Measurements from ENCODE around the gene LRRC66. TPM values are rescaled to one million over a fixed set of nuclear protein-coding genes. Genes with fewer than 3 reads are reported as not detected.

LRRC66 gene
- total and polyA plus RNA-seq, 8 donors: 0.17 to 0.43 (median 0.37) TPM

GRCh38 chr4:52057196-52057595 lies 37.0 kb upstream of the LRRC66 start:
- Histone ChIP-seq H3K27ac (no peak overlapping the region), H3K4me1 (peaks cover 7 to 15% of the 10 kb centered on the region in 2 donors), H3K4me3 (no peak overlapping the region), H3K36me3 (no peaks in the 10 kb centered on the region), H3K9me3 (no peaks in the 10 kb centered on the region), H3K27me3 (peaks cover 5 to 22% of the 10 kb centered on the region in 2 donors)
- no peak for TF ChIP-seq CTCF (IDR thresholded peaks at IDR 0.05)
- ATAC-seq (no peak), DNase-seq (no peak)
- intact Hi-C loops (cut with DNase I): no loop called here

GRCh38 chr4:52054254-52054653 lies 34.1 kb upstream of the LRRC66 start:
- peaks cover 11 to 51% of the 10 kb centered on the region in 2 donors for H3K27me3 ChIP-seq
- no peak overlapping the region for H3K27ac ChIP-seq
- H3K4me3 ChIP-seq: no peak overlapping the region
- H3K4me1 ChIP-seq: peaks cover 7 to 23% of the 10 kb centered on the region in 2 donors
- ATAC-seq: no peak
- intact Hi-C loops (cut with DNase I): no loop called here
- H3K9me3 ChIP-seq: no peaks in the 10 kb centered on the region
- no peak for DNase-seq
- no peak for TF ChIP-seq CTCF (IDR thresholded peaks at IDR 0.05)
- H3K36me3 ChIP-seq: no peaks in the 10 kb centered on the region

DNA sequence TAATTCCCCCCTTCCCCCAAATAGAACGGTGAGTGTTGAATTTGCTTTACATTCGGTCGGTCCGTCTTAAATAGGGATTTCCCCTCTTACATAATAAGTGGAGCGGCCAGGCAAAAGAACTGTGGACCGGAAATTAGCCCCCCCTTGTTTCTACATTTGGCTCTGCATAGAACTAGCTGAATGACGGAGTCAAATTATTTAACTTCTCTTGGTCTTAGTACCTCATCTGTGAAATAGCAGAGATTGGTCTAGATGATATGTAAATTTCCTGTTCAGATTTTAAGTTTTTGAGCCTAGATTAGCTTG lies 32.3 kb upstream of the LRRC66 start:
- ATAC-seq (peak; percentile 35), DNase-seq (peak in 1 of 4 donors; percentile 12)
- Histone ChIP-seq H3K36me3 (no peaks in the 10 kb centered on the region), H3K27me3 (peaks cover 16 to 68% of the 10 kb centered on the region in 2 donors), H3K4me3 (peak overlapping the region; percentile 39 to 53), H3K4me1 (peaks cover 0 to 16% of the 10 kb centered on the region in 2 donors), H3K9me3 (no peaks in the 10 kb centered on the region), H3K27ac (no peak overlapping the region)
- intact Hi-C loops (cut with DNase I): no loop called here
- TF ChIP-seq CTCF (IDR thresholded peaks at IDR 0.05): no peak

DNA sequence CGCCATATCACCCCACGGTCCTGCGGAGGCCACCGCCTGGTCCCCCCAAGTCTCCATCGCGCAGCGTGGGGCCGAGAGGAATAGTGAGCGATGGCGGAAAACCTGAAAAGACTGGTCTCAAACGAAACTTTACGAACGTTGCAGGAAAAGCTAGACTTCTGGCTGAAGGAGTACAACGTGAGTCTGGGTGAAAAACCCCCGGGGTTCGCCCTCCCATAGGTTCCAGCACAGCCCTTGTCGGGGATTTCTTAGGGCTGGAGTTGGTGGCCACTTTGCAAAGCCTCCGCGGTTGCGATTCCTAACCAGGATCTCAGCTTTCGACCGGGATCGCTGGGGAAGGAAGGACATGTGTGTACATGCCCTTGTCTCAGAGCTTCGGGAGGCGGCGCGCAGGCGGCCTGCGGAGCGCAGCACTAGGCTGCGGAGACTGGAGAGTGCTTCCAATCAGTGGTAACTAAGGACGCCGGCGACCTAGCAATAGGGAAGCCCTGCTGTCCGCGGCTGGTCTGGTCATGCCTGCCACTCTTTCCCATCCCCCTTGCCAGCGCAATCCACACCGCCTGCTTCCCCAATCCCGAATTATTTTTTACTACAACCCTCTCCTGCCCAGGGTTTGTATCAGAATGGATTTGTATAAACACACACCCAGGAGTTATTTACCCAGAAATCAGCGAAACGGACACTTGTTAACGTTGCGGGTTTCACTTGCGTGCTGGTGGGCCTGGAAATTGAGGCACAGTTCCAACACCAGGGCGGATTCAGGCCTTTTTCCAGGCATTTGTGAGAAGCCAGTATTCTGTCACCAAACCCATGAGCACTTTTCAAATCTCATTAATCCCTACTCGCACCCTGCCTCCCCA lies 31.7 kb upstream of the LRRC66 start:
- no peak for TF ChIP-seq CTCF (IDR thresholded peaks at IDR 0.05)
- peak overlapping the region; percentile 39 to 53 for H3K4me3 ChIP-seq
- H3K4me1 ChIP-seq: peaks cover 0 to 16% of the 10 kb centered on the region in 2 donors
- H3K36me3 ChIP-seq: no peaks in the 10 kb centered on the region
- peaks cover 16 to 74% of the 10 kb centered on the region in 2 donors for H3K27me3 ChIP-seq
- peak overlapping the region; percentile 9 to 43 for H3K27ac ChIP-seq
- DNase-seq (peak; percentile 48 to 88 (median 74)), ATAC-seq (peak; percentile 96)
- no peaks in the 10 kb centered on the region for H3K9me3 ChIP-seq
- intact Hi-C loops (cut with DNase I): no loop called here

DNA sequence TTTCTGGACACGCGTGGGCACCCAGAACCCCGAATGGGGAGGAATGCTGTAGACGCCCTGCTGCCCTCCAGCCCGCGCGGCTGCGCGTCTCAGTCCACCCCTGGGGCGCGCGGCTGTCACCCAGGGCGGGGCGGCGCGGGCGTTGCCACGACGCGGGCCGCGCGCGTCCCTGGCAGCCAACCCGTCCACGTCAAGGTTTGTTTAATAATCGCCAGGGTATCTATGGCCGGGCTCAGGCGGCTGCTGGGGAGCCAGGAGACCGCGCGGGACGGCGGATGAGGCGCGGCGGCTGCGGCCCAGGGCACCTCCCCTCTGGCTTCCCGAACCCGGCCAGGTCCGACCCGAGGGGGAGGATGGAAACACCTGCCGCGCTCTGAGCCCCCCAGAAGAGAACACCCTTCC lies 31.1 kb upstream of the LRRC66 start, which contains the start of gene SPATA18:
TSS of gene SPATA18 (plus strand) at position 92 of the 402 bp plus-strand sequence. CDS start 401 bp downstream, outside the sequence.
- Histone ChIP-seq H3K4me3 (peak within 1 kb of the TSS; percentile 39 to 53), H3K27me3 (peaks cover 16 to 76% of the 10 kb centered on the region in 2 donors), H3K4me1 (peaks cover 0 to 16% of the 10 kb centered on the region in 2 donors), H3K36me3 (no peaks in the 10 kb centered on the region), H3K9me3 (no peaks in the 10 kb centered on the region), H3K27ac (peak within 1 kb of the TSS; percentile 9 to 43)
- DNase-seq (peak in 3 of 4 donors; percentile 7 to 73 (median 36)), ATAC-seq (peak; percentile 86)
- TF ChIP-seq CTCF (IDR thresholded peaks at IDR 0.05): no peak
- intact Hi-C loops (cut with DNase I): no loop called here

All from left lung (tissue), 10 donors.